Activated T-cell treated with anti-CD3 and anti-CD28 coated beads for 24 hours (primary cell): ENCODE results near the gene IGFN1.

Experiments used
- DNase-seq: peaks from one replicate; pipeline ENCODE4 v3.0.0-alpha.2; 2020; ENCODE audit warnings: low read depth

IGFN1 gene

DNA sequence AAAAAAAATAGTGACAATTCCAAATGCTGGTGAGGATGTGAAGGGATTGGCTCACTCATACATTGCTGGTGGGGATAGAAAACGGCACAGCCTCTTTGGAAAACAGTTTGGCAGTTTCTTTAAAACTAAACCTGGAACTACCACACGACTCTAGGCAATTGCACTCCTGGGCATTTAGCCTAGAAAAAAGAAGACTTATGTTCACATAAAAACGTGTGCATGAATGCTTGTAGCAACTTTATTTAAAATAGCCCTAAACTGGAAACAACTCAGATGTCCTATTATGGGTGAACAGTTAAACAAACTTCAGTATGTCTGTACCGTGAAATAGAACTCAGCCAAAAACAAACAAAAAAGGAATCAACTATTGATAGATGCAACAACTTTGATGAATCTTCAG lies 26.9 kb upstream of the IGFN1 start:
- DNase-seq: no peak

DNA sequence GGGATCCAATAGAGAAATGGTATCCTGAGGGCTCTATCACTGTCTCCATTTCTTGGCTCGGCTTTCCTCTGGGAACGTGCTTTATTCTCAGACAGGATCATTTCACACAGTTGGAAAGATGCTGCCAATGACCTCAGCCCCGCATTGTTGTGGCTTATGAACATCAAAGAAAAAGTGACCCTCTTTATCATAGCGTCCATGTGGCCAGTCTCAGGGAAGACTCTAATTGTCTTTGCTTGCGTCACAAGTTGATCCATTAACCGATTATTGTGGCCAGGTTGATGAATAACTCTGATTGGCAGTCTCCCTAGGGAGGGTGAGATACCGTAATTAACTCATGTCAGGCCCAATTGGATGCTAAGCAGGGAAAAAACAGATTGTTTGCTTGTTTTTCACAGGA lies 26.0 kb upstream of the IGFN1 start:
- DNase-seq: no peak

DNA sequence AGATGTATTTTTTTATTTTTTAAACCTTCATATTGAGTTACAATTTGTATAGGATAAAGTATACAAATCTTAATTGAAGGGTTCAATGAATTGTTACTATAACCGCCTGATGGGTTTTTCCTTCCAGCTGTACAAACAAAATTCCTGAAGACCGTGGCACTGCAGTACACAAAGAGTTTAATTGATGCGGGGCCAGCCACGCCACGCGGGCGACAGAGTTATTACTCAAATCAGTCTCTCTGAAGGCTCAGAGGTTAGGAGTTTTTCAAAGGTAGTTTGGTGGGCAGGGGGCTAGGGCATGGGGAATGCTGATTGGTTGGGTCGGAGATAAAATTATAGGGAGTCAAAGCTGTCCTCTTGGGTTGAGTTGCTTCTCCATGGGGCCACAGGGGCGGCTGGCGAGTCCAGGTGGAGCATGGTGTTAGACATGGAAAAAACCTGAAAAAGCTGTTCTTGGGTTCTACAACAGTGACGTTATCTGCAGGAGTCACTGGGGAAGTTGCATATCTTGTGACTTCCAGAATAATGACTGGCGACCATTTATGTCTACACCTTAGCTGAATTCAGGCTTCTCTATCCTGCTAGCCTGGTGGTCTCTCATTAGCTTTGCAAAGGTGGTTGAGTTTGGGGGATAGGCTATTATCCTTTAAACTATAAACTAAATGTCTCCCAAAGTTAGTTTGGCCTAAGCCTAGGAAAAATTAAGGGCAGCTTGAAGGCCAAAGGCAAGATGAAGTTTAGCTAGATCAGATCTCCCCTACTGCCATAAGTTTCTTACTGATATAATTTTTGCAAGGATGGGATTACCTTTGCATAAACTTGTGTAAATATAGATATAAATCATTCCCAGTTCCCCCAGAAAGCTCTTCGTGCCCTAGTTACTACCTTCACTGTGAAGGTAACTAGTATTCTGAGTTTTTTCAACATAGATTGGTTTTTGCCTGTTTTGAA lies 23.3 kb upstream of the IGFN1 start:
- DNase-seq: no peak

DNA sequence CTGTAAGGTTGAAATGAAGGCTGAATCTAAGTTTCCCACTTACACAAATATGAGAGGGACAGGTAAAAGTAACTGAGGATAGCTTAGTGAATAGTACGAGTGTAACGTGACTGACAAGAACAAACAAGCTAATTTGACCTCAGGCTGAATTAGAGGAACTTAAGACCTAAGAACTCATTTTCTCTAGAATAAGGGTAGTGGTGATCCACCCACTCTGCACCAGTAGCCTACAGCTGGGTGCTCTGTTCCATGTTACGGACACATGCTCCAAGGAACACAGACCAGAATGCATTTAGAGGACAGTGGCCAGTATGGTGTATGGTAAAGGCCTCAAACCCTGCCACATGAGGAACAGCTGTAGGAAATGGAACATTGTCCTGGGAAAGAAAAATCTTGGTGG lies 21.4 kb upstream of the IGFN1 start:
- no peak for DNase-seq

DNA sequence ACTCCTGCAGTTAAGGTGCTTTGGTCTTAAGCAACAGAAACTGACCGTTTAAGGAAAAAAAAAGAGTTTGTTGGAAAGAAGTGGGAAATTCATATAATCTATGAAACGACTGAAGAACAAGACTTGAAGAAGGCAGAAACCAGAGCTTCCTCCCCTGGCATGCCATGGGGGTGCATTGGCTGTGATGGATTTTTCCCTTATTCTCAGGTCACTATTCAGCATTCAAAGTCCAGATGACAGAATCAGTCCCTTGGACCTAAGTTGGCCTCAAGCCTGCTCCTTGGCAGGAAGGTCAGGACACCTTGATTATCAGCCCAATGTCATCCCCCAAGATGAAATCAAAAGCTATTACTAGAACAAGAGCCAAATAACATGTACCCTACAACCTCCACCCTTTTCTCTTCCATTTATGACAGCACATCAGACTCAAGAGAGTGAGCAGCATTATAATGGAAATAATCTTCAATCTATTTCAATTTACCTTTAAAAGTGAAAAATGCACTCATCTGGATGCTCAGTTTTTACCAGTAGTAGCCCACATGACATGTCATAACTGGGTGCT lies 20.6 kb upstream of the IGFN1 start:
- DNase-seq: no peak

DNA sequence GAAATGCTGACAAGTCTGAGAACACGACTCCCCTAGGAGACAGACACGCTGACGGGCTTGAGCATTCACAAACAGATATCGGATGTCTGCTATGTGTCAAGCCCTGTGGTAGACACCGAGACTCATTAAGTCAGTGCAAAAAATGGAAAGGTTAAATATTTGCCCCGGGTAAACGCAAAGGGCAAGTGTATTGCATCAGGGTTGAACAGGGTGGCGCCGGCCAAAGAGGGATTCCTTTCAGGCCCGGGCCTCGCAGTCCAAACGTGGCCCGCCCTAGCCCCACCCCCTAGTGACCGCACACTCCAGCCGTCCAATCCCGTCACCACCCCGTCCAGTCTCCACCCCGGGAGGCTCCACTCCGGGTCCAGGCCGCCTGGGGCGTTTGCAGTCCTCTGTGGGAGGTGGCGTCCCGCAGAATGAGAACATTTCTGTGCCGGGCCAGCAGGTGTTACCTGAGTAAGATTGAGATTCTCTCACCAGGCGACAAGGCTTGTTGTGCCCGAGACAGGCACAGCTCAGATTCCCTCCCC lies 20.0 kb upstream of the IGFN1 start:
- DNase-seq: peak; percentile 58

DNA sequence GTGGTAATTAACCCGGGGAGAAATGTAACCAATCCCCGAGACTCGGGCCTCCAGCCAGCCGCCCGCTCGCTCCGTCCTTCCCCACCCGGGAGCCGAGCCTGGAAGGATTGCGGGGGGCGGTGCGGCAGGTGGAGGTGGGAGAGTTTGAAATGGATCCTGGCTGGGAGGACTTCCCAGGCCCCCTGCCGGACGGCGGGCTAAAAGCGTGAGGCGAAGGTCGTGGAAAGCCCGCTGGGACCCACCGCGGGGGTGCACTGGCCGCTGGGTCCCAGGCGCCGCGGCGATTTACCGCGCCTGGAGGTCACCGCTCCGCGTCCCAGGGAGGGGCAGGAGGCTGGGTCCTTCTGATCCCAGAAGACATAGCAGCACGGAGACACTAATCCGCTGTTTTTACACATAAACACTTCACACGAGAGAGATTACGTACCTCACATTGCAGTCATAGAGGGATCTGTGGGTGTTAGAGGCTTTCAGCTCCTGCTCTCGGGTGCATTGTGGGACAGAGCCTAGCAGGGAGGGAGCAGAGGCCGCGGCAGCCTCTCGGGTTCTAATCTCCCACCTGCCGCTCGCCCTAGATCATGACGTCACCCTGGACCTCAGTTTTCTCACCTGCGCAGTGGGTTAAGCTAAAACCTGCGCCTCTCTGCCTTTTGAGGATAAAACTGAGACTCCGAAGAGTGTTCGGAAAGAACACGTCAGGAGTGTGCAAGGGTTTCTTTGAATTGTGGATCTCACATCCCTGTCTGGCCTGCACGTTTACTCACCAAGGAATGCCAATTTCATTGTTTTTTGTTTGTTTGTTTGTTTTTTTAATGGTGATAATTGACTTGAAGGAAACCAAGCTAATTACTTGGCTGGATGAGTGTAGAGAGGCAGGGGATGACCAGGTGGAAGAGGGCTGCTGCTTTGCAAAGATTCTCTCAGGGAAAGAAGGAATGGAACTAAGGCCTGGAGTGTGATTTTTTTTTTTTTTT lies 19.3 kb upstream of the IGFN1 start:
- peak; percentile 58 for DNase-seq

DNA sequence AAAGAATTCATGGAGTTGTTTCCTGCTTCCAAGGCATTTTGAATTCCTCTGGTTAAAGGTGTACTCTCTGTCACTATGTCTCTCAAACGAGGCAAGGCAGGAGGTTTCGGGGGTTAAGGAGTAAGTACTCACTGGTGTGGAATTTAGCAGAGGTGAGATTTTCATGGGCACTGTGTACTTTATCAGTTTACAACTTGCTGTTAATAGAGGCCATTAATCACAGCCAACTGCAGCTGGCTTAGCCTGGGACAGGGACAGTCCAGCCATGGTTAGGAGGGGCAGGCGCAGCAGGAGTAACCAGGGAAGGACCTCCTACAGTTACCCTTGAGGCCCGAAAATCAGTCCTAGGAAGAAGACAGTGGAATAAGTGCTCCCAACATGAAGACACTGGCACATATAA lies 18.3 kb upstream of the IGFN1 start:
- DNase-seq: no peak

DNA sequence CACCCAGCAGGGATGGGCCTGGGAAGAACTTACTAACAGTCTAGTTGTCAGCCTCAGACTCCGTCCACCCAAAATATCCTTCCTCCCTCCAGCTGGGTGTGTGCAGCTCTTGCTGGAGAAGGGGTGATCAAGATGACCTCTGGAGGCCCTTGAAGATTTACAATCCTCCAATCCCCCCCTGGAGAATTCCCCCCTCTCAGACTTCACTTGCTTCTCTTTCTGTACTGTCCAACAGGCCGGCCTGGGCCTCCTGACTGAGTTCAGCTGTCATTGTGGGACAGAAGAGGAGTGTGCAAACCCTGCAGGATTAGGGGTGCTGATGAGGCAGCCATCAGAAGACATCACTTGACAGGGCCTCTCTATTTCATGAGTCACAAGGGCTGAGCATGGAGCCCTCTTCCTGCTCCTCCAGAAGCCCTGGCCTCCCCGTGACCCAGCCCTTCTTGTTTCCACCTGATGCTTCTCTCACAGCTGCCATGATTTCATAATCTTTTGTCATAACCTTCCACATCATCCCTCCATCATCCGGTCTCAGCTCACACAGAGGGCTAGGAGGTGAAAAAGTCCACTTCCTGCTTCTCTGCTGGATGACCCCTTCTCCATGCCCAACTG lies 17.5 kb upstream of the IGFN1 start:
- DNase-seq: no peak

DNA sequence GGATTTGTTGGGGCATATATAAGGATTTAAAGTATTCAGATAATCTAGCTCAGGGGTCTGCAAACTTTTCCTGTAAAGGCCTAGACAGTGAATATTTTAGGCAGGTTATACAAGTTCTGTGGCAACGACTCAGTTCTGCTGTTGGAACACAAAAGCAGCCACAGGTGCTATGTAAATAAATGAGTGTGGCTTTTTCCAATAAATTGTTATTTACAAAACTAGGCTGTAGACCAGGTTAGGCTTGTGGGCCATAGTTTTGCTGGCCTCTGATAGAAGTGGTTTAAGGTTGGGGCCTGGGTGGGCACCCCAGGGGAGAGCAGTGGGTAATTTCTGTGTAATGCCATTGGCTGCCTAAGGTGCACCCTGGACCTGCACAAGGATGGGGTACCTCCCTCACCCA lies 16.9 kb upstream of the IGFN1 start:
- no peak for DNase-seq

DNA sequence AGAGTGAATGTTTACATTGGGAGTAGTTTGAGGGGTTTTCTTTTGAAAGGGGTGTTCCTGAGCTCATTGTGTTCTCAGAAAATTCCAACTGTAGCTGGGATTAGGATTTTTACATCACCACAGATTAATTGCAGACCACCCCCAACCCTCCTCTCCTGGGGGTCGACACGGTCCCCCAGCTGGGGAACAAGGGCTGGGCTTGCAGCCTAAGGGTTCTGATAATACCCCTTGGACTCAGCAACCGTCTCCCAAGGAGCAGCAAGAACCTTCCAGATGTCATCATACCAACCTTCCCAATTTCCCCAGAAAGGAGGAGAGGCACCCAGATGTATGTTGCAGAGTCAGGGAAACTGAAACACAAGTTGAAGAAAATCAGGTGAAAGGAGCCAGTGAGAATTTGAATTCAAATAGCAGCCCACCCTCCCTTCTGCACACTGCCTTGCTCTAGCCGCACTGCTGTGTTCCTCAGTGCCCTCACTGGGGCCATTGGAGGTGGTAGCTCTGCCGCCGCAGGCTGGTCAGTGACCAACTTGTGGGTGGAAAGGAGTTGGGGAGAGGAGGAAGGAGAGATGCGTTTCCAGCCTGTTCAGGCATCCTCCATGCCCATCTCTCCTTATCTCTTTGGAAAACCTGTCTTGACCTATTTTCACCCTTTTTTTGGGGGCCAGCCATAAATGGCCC lies 14.7 kb upstream of the IGFN1 start:
- DNase-seq: no peak

DNA sequence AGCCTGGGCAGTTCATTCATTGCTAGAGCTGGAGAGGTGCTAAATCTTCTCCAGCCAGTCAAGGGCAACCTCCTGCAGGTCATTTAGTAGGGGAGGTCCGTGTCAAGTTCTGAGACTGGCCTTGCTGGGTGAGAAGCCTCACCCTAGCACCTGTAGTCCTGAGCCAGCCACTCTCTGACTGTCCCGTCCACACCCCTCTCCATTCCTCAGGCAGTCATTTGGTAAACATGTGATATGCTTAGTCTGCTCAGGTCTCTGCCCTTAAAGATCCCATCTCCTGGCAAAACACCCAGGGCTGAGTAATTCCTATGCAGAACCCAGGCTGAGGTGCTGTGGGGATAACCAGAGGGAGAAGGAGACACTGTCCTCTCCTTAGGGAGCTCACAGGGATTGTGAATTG lies 13.7 kb upstream of the IGFN1 start:
- no peak for DNase-seq

DNA sequence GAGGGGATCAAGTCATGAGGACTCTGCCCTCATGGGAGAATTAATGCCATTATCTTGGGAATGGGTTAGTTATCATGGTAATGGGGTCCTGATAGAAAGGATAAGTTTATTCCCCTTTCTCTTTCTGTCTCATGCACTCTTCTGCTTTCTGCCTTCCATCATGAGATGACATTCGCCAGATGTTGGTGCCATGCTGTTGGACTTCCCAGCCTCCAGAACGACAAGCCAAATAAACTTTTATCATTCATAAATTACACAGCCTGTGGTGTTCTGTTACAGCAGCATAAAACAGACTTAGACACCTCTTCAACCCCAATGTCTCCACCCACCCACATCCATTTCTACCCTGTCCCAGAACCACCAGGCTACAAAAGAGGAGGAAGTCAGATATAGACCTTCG lies 11.9 kb upstream of the IGFN1 start:
- DNase-seq: no peak

DNA sequence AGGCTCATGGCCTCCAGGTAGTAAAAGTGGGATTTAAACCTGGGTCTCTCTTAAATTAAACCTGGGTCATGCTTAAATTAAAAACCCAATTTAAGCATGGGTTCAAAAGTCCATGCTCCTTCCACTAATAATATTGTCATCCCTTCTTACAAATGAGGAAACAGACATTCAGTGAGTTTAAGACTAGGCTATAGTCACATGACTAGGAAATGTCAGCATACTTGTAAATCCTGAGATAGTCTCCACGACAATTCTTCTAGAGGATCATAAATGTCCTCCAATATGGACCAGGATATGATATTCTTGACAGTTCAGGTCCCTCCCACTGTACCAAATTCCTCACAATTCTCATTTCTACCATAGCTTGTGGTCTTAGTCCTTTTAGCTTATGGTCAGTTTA lies 10.5 kb upstream of the IGFN1 start:
- no peak for DNase-seq

DNA sequence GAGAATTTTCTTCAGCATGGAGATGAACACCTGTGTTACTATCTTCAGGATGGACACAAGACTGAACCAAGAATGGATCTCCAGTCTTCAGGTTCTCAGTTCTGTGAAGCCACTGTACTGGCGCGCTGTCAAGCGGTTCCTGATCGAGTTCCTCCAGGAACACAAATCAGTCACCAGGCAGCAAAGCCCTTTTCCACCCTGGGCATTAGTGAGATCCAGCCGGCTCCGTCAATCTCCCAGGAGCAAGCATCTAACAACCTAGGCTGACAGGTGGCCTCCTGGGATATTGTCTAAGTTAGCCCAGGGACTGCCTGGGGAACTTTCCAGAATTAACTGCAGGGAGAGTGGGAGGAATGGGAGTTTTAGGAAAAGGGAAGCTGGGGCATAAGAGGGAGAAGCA lies 9.7 kb upstream of the IGFN1 start:
- no peak for DNase-seq

DNA sequence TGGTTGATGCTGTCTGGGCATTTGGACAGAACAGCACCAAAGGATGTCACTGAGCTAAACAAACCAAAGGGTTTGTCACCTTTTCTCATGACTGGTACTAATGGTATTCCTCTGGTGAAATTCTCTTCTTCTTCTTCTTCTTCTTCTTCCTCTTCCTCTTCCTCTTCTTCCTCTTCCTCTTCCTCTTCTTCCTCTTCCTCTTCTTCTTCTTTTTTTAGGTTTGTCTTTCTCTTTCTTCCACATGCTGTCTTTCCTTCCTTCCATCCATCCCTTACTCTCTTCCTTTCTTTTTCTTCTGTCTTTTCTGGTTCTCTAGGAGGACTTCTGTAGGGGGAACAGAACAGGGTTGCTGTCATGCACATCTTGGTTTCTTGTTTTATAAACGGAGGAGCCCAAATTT lies 9.3 kb upstream of the IGFN1 start:
- no peak for DNase-seq

DNA sequence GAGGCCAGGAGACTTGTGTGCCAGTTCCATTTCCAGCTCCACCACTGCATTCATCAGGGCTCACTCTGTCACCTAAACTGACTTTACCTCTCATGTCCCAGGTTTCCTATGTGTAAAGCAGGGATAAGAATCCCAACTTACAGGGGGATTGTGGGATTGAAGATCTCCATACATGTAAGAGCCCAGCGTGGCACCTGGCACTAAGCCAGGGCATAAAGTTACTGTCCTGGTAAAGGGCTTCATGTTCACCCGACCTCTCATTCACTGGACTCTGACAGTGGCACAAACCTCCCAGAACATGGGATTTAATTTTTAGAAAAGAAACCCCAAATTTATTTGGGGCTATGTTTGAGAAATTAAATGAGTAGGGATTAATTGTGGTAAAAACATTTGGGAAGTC lies 8.9 kb upstream of the IGFN1 start:
- DNase-seq: no peak

DNA sequence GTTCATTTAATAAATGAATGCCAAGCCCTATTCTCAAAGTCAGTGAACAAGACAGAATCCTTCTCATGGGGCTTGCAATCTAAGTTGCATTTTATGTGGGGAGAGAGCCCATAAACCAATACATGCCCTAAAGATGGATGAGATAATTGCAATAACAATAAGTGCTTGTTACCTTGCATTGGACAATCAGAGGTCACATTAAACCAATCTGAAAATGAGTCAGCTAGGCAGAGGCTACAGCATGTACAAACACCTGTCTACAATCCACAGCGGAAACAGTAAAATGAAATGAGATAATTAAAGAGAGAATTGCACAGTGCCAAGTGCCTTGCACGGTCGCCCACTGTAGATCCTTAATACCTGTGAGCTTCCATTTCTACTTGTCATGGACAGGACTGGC lies 7.4 kb upstream of the IGFN1 start:
- DNase-seq: no peak

DNA sequence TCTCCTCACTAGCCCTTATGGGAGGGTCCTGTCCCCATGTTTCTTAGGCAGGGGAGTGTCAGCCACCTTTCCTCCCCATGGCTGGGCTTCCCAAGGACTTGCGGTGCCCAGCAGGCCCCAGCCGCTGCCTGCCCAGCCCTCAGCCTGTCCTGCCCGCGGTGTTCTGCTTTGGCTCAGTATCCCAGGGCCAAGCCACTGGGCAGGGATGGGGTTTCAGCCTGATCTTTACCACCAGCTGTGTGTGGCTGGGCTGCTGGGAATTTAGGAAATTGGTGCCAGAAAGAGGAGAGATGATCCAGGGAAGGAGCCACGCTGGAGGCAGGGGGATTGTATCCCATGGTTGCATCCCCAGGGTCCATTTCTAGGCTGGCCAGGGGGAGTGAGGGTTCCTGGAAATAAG lies 6.9 kb upstream of the IGFN1 start:
- DNase-seq: no peak

DNA sequence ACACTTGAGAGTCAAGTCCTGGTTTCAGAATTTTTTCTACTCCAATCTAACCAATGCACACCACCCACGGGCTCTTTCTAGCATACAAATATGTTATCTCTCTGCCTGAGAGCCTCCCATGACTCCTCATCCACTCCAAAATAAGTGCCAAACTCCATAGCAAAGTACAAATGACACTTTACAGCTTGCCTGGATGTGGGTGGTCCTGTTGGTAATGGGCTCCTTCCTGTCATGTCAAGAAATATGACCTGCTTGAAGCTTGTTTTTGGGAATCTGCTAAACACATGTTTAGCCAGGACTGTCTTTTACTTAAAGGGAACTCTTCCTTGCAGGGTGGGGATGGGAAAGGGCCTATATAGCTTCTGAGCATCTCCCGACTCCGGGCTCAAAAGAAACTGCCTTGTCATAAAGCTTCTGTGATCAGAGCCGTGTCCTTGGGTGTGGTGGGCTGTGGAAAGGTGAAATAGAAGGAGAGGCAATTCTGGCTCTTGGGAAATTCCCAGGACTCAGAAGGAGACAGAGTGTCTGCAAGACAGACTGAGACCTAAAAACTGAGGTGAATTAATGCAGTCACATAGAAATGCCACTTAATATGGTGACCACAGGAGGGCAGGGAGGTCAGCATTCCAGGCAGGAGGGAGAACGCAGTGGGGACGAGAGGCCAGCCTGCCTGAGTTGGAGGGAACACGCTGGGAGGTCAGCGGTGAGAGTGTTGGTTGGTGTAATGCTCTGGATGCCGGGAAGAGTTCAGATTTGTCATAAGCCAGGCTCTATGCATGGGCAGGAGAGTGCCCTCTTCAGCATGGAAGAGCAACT lies 6.1 kb upstream of the IGFN1 start:
- no peak for DNase-seq

DNA sequence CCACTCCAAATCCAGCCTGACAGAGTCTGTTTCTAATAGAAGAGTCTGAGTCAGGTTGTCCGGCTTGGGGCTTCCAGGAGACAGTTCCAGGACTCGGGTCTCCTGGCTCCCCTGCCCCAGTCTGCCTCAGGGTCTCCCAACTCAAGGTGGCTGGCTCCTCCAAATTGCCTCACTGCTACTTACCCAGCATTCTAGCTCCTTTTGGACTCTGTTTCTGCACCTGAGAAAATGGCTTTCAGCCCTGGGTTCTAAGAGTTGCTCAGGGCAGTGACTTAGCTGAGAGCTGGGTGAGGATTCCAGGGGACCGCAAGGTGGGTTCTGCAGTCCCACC lies 5.5 kb upstream of the IGFN1 start:
- DNase-seq: no peak
